HG02571 (cell line): ENCODE data around the gene ADAMTSL2.

ENCODE experiments used
- ATAC-seq: cut with Tn5 transposase; IDR thresholded peaks from one replicate; pipeline ENCODE4 v1.9.1; 2021; ENCODE audit warnings: mild to moderate bottlenecking, moderate library complexity; ENCODE audit not compliant: unreplicated experiment

Gene ADAMTSL2

DNA sequence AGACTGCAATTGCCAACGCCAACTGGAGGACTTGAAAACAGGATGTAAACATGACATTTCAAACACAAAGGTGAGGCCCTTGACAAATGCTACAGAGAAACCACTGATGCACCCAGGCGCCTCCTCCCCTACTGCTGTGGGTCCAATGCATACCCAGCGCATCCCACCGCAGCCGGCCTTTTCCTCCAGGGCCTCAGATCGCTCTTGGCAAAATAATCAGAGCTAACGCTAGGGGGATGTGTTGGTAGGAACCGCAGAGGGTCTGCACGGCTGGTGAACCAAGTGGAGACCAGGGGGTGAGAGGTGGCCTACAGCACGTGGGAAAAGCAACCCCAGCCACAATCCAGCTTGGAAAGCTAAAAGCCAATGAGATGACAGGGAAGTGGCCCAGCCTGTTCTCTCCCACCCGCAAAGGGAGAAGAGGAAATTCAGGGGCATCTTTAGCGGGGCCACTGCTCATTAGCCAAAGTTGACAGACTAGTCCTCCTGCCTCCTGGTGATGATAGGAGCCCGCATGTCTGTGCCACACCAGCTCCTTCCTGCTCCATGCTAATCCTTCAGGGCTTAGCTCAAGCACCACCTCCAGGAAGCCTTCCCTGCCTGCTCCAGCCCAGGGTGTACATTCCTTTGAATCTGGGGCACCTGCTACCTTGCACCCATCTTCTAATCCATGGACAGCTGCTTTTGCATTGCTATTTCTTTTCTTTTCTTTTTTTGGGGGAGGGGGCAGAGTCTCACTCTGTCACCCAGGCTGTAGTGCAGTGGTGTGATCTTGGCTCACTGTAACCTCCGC lies 68.8 kb downstream of the ADAMTSL2 start:
- ATAC-seq: no peak

DNA sequence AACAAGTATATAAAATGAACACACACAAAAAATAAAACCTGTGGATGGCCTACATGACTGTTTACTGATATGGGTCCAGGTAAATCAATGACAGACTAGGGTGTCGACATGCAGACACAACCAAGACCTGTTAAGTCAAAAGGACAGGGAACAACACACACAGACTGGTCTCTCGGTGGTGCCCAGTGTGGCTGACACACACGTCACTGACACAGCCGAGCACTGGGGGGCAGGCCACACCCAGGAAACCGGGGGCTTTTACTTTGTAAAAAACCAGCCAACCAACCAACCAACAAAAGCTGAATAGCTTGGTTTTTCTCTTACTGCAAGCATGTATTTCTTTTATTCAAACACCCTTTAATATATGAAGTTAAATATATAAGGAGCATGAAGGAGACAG lies 69.7 kb downstream of the ADAMTSL2 start:
- no peak for ATAC-seq

DNA sequence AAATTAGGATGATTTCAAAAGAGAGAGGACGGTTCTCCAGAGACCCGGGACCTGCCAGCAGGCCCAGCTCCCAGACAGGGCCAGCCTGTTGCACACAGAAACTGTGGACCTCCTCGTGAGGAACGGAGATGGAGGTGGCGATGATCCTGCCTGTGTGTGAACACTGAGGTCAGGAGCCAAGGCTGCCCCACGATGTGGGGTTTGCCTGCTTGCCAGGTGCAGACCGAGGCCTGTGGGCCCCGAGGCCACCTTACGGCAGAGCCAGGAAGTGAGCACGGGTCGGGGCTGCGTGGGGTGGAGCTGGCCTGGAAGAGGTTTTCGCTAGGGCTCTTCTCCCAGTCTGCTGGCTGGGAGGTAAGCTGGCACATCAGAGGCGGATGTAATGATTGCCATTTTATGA lies 70.4 kb downstream of the ADAMTSL2 start:
- ATAC-seq: no peak

GRCh38 chr9:133605446-133605845 lies 70.9 kb downstream of the ADAMTSL2 start:
- no peak for ATAC-seq

DNA sequence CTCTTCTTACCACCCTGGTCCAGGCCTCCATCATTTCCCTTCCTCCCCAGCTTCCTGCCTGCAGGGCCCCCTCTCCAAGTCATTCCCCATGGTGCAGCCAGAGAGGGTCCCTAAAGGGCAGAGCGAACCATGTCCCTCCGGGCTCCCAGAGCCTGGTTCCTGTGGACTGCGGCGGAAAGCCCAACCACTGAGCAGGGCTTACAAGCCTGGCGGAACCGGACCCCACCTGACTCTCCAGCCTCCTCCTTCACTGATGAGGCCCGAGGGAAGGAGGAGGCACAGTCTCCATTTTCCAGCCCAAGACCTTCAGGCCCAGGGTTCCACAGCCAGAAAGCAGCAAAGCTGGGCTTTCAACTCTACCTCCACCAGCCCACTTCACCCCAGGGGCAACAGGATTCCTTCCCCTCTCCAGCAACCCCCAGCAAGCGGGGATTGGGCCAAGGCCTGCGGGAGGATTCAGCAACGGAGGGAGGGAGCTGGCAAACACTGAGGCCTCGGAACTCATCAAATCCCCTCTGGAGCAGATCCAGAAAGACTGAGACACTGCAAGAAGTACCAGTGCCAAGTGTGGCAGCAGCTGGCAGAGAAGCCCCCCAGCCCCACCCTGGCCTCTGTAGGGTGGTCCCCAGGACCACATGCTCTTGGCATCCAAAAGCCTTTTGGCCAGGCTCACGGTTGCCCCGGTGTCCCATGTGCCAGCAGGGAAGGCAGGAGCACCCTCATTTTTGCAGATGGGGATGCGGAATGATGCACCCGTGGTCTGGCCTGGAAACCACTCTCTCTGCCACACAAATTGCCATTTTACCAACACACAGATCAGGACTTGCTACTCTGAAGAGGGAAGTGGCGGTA lies 71.6 kb downstream of the ADAMTSL2 start:
- no peak for ATAC-seq

GRCh38 chr9:133606708-133607025 lies 72.2 kb downstream of the ADAMTSL2 start:
- ATAC-seq: no peak

GRCh38 chr9:133607381-133607780 lies 72.9 kb downstream of the ADAMTSL2 start:
- ATAC-seq: no peak

- ATAC-seq: no peak
Measured at GRCh38 chr9:133607976-133608375, 73.5 kb downstream of the ADAMTSL2 start.

DNA sequence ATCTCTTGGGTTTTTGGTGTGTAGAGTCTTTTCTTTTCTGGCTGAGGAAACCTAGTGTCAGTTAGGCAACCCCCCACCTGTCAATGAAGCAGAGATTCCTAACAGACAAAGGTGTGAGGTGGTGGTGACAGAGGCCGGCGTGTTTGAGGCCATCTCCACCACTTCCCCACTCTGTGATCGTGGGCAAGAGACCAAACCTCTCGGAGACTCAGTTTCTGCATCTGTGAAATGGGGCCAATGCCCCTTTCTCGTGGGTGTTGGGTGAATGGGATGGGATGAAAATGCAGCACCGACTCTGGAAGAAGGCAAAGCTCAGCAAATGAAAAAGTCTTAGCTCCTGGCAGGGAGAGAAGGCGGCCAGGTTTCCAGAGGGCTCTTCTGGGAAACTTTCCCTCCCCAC lies 73.9 kb downstream of the ADAMTSL2 start:
- ATAC-seq: no peak

GRCh38 chr9:133608889-133609288 lies 74.4 kb downstream of the ADAMTSL2 start:
- ATAC-seq: no peak

DNA sequence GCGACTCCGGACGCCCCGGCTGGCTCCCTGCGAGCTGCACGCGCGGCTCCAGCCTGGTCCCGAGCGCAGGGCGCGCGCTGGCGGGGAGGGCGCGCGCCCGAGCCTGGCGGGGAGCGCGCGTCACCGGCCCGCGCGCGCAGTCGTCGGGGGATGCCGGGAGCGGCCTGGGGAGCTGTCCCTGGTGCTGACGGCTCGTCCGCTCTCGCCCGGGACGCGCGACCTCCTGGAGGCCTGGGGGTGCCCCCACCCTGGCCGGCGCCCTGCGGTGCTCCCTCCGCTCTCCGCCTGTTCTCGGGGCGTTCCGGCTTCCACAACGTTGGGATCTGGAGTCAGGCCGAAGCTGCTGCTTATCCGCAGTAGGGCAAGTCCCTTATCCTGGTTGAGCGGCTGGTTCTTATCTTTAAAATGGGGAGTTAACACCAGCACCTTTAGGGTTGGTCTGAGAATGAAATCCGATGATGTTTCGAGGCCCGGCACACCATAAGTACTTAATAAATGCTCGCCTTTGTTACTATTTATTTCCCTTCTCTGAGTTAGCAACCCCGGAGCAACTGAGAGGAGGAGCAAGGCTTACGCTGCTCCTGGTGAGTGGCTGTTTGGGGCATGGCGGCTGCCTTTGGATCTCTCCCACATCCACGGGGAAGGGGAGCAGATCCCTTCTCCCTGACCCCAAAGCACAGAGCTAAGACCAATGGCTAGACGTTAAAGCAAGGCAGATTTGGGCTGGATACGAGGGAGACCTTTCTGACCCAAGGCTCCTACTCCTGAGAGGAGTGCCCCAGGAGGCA lies 75.0 kb downstream of the ADAMTSL2 start, which contains the start of gene FAM163B:
Gene FAM163B, minus strand, starts transcription at position 79 of the 788 bp plus-strand sequence. CDS start 29,166 bp downstream, outside the sequence.
- no peak for ATAC-seq

GRCh38 chr9:133610845-133611244 lies 76.3 kb downstream of the ADAMTSL2 start:
- ATAC-seq: no peak

DNA sequence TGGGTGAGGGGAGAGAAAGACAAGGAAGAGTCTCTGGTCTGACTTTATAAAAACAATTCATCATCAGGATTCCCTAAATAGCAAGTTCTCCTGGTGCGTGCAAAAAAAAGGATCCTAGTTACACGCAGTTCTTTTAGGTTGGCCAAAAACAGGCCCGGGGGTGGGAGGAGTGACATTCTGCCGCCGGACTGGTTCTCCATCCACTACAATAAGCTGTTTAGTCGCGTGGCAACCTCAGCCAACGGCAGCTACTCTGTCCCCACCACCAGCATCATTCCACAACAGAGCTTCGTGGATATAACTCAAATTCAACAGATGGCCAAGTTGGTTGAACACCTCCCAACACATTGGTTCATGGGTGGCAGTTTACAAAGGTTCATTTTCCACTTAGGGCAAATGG lies 77.5 kb downstream of the ADAMTSL2 start:
- no peak for ATAC-seq

DNA sequence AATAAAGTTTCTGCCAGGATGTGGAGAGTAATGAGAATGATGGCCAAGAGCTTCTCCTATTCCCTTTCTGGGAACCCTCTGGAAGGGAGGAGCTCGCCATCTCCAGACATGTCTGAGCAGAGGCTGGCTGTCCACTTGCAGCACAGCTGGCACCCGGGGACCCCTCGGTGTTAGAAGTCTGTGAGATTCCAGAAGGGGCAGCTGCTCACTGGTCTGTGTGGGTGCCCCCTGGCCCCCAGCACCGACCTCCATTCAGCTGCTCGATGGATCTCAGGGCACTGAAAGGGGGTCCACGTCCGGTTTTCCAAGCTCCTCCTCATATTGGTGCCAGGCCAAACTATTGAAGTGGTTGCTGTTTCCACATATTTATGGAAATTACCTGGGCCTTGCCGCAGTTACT lies 78.3 kb downstream of the ADAMTSL2 start:
- no peak for ATAC-seq

- ATAC-seq: no peak
Measured at GRCh38 chr9:133613432-133613831, 78.9 kb downstream of the ADAMTSL2 start.

- no peak for ATAC-seq
Measured at GRCh38 chr9:133614056-133614455, 79.6 kb downstream of the ADAMTSL2 start.

DNA sequence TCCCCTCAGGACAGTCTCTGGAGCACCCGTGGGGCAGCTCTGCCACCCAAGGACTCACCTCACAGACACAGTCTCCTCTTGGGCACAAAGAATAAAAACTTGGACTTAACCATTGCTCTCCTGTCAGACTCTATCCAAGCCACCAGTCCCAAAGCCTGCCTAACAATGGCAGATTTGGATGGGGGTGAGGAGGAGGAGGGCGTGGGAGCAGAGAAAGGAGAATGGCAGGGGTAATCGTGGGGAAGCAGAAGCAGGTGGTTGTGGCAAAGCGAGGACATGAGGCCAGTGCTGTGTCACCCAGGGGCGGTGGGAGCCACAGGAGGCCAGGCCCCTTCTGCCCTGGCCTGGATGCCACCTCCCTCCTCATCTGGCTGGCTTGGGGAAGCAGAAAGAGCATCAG lies 80.2 kb downstream of the ADAMTSL2 start:
- no peak for ATAC-seq

- ATAC-seq: no peak
Measured at GRCh38 chr9:133615186-133615585, 80.7 kb downstream of the ADAMTSL2 start.

DNA sequence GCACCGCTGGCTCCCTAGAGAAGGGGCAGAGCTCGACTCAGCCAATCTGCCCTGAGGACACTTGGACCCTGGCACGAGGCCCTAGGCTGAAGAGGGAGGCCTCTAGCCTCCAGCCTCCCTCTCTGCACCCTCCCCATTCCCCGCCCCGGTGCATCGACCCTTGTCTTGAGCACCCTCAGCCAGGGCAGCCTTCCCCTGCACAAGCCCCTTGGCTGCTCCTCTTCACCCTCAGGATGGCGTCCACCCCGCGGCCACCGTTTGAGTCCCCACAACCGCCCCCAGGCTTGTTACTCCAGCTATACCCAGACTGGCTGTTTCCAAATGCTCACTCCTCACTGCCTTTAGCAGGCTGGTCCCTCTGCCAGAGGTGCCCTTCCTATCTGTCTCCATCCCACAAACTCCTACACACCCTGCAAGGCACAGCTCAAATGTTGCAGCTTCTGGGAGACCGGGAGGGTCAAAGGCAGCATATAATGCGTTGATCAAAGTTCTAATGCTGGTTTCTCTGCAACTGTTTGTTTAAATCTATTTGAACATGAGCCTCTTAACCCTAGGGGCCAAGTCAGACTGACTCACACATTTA lies 81.2 kb downstream of the ADAMTSL2 start:
- ATAC-seq: no peak

DNA sequence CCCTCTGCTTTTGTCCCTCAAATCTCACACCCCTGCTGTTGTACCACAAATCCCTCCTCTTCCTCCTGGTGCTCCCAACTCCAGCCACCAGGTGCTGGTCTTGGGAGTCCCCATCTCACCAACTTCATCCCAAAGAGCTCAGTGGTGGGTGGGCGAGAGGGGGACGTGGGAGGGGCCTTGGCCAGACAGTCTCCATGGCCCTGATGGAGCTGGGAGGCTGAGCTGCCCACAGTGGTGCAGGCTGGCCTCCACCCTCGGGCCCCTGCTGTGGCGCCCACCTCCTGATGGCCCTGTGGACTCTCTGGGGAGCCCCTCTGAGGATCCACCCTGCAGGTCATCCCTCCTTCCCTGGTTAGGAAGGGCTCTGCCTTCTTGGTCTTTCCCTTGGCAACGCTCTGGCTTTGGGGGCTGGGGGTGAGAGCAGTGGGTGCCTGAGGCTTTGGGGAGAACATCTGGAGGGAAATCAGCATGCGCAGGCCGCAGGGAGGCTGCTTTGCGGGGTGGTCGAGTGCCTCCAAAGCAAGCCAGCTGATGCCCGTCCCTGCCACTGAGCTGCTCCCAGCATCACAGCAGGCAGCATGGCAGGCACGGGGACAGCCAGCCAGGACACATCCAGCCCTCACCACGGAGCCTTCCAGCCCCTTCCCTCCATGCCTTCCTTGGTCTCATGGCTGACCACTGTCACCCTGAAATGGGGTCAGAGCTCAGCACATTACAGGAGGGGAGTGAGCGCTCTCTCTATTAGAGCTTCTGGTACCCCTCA lies 82.3 kb downstream of the ADAMTSL2 start:
- ATAC-seq: no peak
